PC-9 (cell line): Measurements from ENCODE around the gene CLCN5.

Source experiments
- CTCF ChIP-seq: fragments of 200-600 bp; sonication (generic); conservative IDR thresholded peaks from 2 replicates; pipeline ENCODE4 v1.6.1; 2017; ENCODE audit warnings: mixed run types, antibody characterized with exemption, mild to moderate bottlenecking, moderate library complexity
- EZH2 ChIP-seq: fragments of 200-600 bp; sonication (generic); IDR thresholded peaks from 2 replicates; pipeline ENCODE4 v1.8.0; 2017; ENCODE audit warnings: antibody characterized with exemption, low read depth

GRCh38 chrX:49934148-49934547 is 11.8 kb downstream of the CLCN5 start:
- TF ChIP-seq CTCF, result no peak
- TF ChIP-seq EZH2, result no peak
